HS-27A (cell line): ENCODE results near the gene SMURF2.
"Not testable (repeated sequence)": the region's sequence is repeated elsewhere in the genome, so short reads cannot be mapped to it uniquely, and the experiment has no call there.

Source experiments
- DNase-seq: peaks from one replicate; pipeline ENCODE4 v3.0.0-alpha.2; 2012; ENCODE audit warnings: low read depth, missing footprints

The SMURF2 gene

GRCh38 chr17:64664299-64664981 lies 2.3 kb upstream of the SMURF2 start:
- not testable (repeated sequence) for DNase-seq

GRCh38 chr17:64663836-64664235 lies 1.7 kb upstream of the SMURF2 start:
- not testable (repeated sequence) for DNase-seq

- DNase-seq = no peak
These were observed 764 bp upstream of the SMURF2 start for GRCh38 chr17:64662774-64663367.

- no peak for DNase-seq
These were observed 456 bp downstream of the SMURF2 start for GRCh38 chr17:64661726-64661975.

- DNase-seq = not testable (repeated sequence)
These were observed 955 bp downstream of the SMURF2 start for GRCh38 chr17:64660978-64661725.

GRCh38 chr17:64660195-64660977 lies 1.7 kb downstream of the SMURF2 start:
- not testable (repeated sequence) for DNase-seq

GRCh38 chr17:64658931-64659330 lies 3.2 kb downstream of the SMURF2 start:
- DNase-seq = no peak

GRCh38 chr17:64657610-64658125 lies 4.4 kb downstream of the SMURF2 start:
- no peak for DNase-seq

GRCh38 chr17:64655704-64656103 lies 6.4 kb downstream of the SMURF2 start:
- no peak for DNase-seq

- no peak for DNase-seq
These were observed 8.1 kb downstream of the SMURF2 start for GRCh38 chr17:64653985-64654355.

GRCh38 chr17:64653325-64653984 lies 8.7 kb downstream of the SMURF2 start:
- DNase-seq = no peak

GRCh38 chr17:64651889-64652288 lies 10.2 kb downstream of the SMURF2 start:
- no peak for DNase-seq

GRCh38 chr17:64648234-64648633 lies 13.9 kb downstream of the SMURF2 start:
- DNase-seq = no peak

- no peak for DNase-seq
These were observed 14.3 kb downstream of the SMURF2 start for GRCh38 chr17:64647817-64648216.

- no peak for DNase-seq
These were observed 22.6 kb downstream of the SMURF2 start for GRCh38 chr17:64639516-64639915.

GRCh38 chr17:64638552-64639203 lies 23.4 kb downstream of the SMURF2 start:
- no peak for DNase-seq

- DNase-seq = peak; percentile 35
These were observed 26.3 kb downstream of the SMURF2 start for GRCh38 chr17:64635647-64636305.

GRCh38 chr17:64634218-64634617 lies 27.9 kb downstream of the SMURF2 start:
- no peak for DNase-seq

GRCh38 chr17:64632606-64633005 lies 29.5 kb downstream of the SMURF2 start:
- DNase-seq = no peak

- DNase-seq = no peak
These were observed 29.9 kb downstream of the SMURF2 start for GRCh38 chr17:64632194-64632593.
